Retinal pigment epithelial cell (primary cell): ENCODE measurements around the gene NCKAP5.

Source experiments
- DNase-seq: peaks from one replicate; pipeline ENCODE4 v3.0.0-alpha.2; 2010; ENCODE audit warnings: low read depth
- H3K4me3 ChIP-seq: 2 replicates; pipeline ENCODE4 v1.5.1; 2011; ENCODE audit warnings: mild to moderate bottlenecking, low read length, control low read depth, moderate library complexity
- TF ChIP-seq, protein P1 (sequence below): conservative IDR thresholded peaks from 2 replicates; pipeline ENCODE4 v1.5.1; 2011; ENCODE audit warnings: low read depth, low read length, control low read depth, inconsistent platforms

Gene NCKAP5

GRCh38 chr2:133255360-133255759 is 312.9 kb downstream of the NCKAP5 start:
- no peak overlapping the region for H3K4me3 ChIP-seq
- DNase-seq = no peak

GRCh38 chr2:133253793-133254192 is 314.5 kb downstream of the NCKAP5 start:
- no peak overlapping the region for H3K4me3 ChIP-seq
- no peak for DNase-seq
- TF ChIP-seq, protein P1, sequence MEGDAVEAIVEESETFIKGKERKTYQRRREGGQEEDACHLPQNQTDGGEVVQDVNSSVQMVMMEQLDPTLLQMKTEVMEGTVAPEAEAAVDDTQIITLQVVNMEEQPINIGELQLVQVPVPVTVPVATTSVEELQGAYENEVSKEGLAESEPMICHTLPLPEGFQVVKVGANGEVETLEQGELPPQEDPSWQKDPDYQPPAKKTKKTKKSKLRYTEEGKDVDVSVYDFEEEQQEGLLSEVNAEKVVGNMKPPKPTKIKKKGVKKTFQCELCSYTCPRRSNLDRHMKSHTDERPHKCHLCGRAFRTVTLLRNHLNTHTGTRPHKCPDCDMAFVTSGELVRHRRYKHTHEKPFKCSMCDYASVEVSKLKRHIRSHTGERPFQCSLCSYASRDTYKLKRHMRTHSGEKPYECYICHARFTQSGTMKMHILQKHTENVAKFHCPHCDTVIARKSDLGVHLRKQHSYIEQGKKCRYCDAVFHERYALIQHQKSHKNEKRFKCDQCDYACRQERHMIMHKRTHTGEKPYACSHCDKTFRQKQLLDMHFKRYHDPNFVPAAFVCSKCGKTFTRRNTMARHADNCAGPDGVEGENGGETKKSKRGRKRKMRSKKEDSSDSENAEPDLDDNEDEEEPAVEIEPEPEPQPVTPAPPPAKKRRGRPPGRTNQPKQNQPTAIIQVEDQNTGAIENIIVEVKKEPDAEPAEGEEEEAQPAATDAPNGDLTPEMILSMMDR = no peak

More at GRCh38 chr2:133255360-133255759, 312.9 kb downstream of the NCKAP5 start:
- TF ChIP-seq, protein P1 = no peak

- H3K4me3 ChIP-seq = no peak overlapping the region
- TF ChIP-seq, protein P1 = no peak
- no peak for DNase-seq
These were observed 315.4 kb downstream of the NCKAP5 start for GRCh38 chr2:133252780-133253355.

DNA sequence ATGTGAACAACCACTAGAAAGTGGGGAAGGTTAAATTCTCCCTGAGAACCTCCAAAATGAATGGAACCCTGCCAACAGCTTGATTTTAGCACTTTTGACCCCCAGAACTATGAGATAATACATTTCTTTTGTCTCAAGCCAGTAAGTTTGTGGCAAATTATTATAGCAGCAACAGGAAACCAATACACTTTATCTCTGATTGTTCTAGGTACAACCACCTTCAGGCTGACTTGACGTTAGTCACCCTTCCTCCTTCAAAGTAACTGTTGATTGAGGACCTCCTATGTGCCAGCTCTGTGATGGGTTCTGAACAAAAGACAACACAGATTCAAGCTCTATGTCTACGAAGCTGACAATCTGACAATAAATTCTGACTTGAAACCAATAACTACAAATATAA is 318.9 kb downstream of the NCKAP5 start:
- TF ChIP-seq, protein P1 = no peak
- no peak for DNase-seq
- H3K4me3 ChIP-seq = no peak overlapping the region

DNA sequence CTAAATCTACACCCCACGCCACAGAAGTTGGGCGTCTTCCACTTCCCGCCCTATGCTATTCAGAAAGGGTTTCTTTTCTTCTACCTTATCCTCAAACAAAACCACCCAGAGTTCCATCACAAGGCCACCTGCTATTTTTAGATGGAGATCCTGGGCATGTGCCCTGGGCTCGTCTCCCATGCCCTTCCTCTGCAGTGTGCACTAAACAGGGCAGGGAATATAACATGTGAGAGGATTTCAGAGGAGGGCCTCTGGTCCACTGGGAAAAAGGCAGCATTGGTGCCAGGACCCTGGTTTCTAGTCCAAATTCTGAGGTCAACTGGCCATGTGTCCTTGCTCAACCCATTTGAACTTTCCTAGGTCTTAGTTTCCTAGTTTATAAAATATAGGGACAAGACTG is 320.0 kb downstream of the NCKAP5 start:
- DNase-seq = no peak
- H3K4me3 ChIP-seq = no peak overlapping the region
- TF ChIP-seq, protein P1 = no peak

DNA sequence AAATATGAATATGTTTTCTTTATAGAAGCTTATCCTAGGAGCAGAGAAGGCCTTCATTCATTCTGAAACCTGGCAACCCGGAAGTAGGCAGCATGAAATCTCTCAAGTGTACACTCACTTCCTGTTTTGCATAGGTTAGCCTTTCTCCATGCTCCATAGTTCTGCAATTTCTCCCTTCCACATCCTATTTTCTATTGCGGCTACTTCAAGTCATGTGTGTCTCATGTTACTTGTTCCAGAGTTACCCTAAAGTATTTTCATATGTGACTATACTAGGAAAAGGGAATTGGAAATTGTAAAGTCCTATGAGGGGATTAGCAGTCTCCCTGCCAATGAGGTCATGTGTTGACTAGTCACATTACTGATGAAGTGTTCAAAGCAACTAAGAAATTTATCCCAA is 320.6 kb downstream of the NCKAP5 start:
- TF ChIP-seq, protein P1 = no peak

DNA sequence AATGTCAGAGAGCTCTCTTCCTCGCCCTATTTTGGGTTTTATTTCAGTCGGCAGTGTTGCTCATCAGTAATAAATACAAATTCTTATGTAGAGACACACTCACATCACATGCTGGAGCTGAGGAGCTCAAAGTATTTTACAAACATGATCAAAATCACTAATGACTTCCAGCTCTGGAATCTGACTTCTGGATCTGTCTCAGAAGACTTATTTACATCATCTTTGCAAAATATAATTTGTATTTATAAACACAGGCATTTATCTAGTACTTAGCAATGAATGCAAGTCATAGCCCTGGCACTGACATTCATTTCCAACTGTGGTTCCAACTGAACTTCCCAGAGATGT is 327.1 kb downstream of the NCKAP5 start:
- DNase-seq = no peak
- H3K4me3 ChIP-seq = peak overlapping the region; percentile 2
- TF ChIP-seq, protein P1 = no peak

More for the DNA sequence above, 320.6 kb downstream of the NCKAP5 start:
- no peak overlapping the region for H3K4me3 ChIP-seq
- DNase-seq = no peak
